Measurements from ENCODE around the gene GPSM1. TPM values are rescaled to one million over a fixed set of nuclear protein-coding genes. Genes with fewer than 3 reads are reported as not detected.

Gene GPSM1
- polyA plus RNA-seq, 5 donors: 35.9 to 84.2 (median 56.6) TPM

DNA sequence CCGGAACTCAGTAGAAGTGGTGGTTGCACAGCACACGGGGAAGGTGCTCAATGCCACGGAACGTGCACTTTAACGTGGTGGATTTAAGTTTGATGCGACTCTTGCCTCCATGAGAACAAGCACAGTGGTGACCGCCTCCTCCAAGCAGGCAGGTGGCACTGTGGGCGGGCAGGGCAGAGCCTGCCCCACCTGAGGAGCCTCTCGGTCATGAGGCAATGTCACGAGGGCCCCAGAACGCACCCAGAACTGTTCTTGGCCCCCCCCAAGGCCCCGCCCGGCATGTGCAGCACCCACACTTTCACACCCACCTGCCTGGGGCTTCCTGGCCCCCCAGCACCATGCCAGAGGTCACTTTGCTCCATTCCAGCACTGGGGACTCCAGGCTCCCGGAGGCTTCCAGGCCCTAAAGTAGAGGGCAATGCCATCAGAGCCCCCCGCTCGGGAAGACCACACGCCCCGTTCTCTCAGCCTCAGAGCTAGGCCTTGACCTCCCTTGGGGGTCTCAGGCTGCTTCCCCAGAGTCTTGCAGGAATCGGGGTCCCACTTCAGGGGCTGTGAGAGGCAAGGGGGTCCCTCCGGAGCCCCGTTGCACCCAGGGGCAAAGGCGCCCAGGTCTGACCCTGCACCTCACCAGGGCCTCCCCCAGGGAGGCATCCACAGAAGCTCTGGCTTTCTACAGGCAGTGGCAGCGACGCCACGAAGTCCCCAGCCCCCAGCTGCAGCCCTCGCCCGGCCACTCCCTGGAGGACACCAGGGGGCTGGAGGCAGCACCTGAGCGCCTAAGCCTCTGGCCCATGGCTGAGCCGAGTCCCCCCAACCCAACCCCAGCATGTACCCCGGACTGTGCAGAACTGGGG is 37.5 kb upstream of the GPSM1 start:
- no peak for DNase-seq

DNA sequence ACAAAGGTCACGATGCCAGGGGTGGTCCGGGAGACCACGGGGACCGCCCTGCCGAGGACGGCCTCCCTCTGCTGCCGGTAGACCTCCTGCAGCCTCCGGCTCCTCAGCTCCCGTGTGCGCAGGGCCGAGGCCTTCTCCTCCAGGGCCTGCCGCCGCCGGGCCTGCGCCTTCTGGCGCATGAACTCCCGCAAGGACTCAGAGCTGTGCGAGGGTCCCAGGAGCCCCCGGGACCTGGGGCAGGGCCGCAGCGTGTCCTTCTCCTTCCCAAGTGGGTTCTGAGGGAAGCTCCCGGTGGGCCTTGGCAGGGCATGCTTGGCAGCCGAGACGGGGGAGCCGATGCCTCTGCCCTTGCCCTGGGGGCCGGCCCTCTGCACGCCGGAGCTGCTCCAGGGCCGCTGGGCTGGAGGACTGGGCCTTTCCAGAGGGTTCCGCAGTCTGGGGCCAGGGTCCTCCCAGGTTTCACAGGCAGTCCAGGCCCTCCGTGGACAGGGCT is 36.8 kb upstream of the GPSM1 start:
- DNase-seq: no peak

DNA sequence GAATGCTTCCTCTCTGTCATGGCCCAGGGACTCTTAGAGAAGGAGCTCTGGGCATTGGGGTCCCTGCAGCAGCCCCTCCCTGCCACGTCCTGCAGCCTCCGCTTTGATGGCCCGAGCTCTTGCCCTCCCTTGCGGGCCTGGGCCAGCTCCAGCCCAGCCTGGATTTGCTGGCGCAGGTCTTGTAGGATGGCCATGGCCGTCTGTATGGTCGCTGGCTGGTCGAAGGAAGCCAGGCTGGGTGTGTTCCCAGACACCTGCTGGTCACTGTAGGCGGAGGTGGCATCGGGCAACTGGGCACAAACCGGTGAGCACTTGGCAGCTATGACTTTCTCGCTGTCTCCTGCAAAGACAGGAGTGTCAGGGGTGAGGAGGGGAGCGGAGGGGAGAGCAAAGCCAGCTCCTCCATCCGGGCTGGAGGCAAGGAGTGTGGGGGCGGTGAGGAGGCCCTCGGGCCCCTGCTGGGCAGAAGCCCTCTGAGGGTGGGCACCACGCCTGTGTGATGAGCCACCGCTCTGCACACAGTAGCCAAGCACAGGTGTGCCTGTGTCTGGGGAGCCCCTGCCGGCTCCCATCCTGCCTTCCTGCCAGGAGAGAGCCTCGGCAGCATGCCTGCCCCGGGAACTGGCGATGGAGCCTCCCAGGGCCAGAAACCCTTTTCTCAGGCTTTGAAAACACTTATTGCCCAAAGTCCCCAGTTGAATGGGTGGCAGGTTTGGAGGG is 35.9 kb upstream of the GPSM1 start:
- DNase-seq: no peak

DNA sequence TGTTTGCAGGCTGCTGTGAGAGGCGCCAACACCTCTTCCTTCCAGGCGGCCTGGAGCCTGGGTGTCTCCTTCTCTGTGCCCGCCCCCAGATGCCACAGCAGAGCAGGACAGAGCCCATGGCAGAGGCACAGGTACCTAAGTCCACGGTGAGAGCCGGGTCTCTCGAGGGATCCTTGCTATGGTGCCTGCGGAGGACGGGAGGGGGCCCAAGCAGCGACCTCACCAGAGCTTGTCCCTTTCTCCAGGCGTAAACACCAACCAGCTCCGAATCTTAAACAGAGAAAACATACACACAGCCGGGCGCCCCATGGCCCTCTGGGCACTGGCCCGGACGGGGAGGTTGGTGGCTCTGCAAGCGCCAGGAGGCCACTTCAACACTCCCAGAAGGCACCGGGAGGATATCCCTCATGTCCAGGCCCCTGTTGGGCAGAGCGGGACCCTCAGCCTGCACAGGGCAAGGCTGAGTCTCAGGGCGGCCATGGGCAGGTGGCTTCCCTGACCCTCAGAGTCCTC is 35.3 kb upstream of the GPSM1 start:
- DNase-seq: no peak

DNA sequence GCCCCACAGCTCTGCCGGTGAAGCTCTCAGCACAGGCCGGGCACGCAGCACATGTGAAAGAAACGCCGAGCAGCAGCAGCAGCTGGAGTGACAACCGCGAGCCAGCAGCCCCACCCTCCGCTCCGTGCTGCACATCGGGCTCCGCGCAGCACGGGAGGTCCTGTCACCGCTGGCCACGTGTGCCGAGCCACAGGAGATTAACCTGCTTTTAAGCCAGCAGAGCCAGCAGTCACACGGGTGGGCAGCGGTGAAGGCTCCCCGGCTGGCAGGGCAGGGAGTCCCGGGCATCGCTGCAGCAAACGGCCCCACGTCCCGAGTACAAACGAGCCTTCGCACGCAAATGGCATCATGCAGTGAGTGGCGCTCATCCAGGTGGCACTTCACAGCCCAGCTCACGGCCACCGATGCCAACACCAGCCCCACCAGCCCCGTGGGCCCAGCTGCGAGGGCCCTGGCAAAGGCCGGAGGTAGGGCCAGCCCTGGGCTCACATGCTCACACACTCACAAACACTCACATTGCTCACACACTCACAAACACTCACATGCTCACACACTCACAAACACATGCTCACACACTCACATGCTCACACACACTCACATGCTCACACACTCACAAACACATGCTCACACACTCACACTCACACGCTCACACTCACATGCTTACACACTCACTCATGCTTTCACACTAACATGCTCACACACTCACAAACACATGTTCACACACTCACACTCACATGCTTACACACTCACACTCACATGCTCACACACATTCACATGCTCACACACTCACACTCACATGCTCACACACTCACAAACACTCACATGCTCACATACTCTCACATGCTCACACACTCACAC is 34.5 kb upstream of the GPSM1 start:
- no peak for DNase-seq

DNA sequence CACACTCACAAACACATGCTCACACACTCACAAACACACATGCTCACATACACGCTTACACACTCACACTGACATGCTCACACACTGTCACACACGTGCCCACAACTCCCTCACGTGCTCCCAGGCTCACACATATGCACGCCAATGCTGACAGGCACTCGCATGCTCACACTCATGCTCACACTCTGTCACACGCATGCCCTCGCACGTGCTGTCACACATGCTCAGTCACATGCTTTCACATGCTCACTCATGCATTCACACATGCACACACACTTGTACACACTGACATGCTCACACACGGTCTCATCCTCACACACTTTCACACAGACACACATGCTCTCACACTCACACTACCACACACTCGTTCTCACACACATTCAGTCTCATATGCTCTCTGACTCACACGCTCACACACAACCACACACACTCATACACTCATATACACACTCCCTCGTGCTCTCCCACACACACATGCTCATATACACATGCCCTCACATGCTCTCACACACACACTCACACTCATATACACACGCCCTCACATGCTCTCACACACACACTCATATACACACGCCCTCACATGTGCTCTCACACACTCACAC is 33.8 kb upstream of the GPSM1 start:
- DNase-seq: no peak

GRCh38 chr9:136294437-136294836 is 32.9 kb upstream of the GPSM1 start:
- no peak for DNase-seq

GRCh38 chr9:136295055-136295454 is 32.3 kb upstream of the GPSM1 start:
- DNase-seq: no peak

GRCh38 chr9:136295542-136296433 is 31.6 kb upstream of the GPSM1 start:
- no peak for DNase-seq

DNA sequence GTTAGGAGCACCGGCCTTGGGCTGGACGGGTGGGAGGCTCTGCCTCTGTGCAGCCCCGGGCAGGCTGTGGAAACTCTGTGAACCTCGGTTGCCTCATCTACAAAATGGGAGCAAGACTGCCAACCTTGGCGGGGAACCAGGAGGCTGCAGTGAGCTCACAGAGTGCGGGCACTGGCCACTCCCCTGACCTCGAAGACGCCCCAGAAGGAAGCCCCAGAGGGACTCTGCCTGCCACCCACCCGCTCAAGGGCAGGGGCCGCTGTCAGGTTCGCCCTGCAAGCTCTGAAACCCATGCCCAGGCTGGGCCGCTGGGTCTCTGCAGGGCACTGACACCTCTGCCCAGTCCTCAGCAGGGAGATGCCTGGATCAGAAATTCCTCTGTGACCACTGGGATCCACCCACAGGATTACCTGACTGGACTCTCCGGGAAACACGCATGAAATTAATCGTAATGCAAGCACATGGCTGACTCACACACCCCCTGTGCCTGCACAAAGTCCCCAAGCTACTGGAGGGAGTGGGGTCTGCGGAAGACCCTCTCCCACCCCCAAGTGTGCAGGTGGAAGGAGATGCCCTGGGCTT is 30.8 kb upstream of the GPSM1 start:
- no peak for DNase-seq

DNA sequence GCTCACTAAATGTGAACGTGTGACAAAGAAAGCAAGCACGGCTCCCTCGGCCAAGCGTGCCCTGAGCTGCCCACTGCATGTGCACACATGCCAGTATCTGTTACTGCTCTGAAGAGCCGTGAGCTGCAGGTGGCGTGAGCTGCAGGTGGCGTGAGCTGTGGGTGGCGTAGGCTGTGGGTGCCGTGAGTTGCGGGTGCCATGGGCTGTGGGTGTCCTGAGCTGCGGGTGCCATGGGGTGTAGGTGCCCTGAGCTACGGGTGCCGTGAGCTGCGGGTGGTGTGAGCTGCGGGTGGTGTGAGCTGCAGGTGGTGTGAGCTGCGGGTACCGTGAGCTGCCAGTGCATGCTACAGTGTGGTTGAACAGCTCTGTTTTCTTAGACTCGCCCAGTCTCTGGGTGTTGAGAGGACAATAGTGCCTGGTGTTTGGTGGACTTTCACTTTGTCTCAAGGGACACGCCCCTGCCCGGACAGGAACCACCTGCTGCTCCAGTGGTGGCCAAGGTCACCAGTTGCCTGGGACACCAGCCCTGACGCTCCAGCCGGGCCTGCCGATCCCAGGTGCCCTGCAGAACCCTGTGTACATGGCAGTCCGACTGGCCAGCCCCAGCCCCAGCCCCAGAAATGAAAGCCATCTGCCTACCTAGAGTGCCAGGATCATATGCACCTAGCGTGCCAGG is 30.2 kb upstream of the GPSM1 start:
- no peak for DNase-seq

- DNase-seq: no peak
These were observed 29.3 kb upstream of the GPSM1 start for GRCh38 chr9:136297766-136298735.

- no peak for DNase-seq
These were observed 28.2 kb upstream of the GPSM1 start for GRCh38 chr9:136299116-136299515.

GRCh38 chr9:136299541-136299940 is 27.8 kb upstream of the GPSM1 start:
- DNase-seq: no peak

- no peak for DNase-seq
These were observed 27.3 kb upstream of the GPSM1 start for GRCh38 chr9:136300016-136300545.

GRCh38 chr9:136300866-136301265 is 26.5 kb upstream of the GPSM1 start:
- DNase-seq: no peak

DNA sequence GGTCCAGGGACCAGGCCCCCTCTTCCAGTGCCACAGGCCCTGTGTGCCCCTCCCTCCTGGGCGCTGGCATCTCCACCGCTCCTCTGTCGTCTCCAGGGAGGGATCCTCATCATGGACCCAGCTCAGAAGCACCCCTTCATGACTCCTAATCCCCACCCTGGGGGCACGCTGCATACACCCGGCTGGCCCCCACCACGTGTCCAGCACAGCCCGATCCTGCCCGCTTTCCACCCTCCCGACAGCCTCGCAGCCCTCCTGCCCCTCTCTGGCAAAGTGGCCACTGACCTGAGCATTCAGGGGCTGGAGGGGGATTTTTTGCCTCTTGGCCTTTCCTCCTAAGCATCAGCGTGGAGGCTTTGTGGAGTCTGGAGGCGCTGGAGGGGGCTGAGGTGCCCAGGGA is 24.8 kb upstream of the GPSM1 start:
- no peak for DNase-seq
